IMR-90 (cell line): ENCODE measurements around the gene DND1. TPM values are rescaled to one million over a fixed set of nuclear protein-coding genes. Genes with fewer than 3 reads are reported as not detected.

ENCODE experiments used
- ATAC-seq: fragments of 200-7000 bp; cut with Tn5 transposase; 2 replicates; pipeline ENCODE4 v1.9.1; 2020; ENCODE audit warnings: low read depth, mild to moderate bottlenecking, moderate library complexity
- BruUV-seq: library from RNA; stranded (reverse); fragments of 400-500 nt; replicated peaks from 2 replicates; lab custom pipeline; 2021; lab: Mats Ljungman, UMichigan
- CTCF ChIA-PET: fragments of 300-600 bp; formaldehyde crosslinking; extraction: SDS; loops from one replicate; lab custom pipeline; 2021; ENCODE audit warnings: antibody characterized with exemption; lab: Yijun Ruan, JAX
- POLR2A ChIA-PET: fragments of 300-600 bp; sonication (Branson Sonifier 250); formaldehyde crosslinking; loops from one replicate; lab custom pipeline; 2022; ENCODE audit warnings: antibody characterized with exemption; ENCODE audit not compliant: unreplicated experiment; lab: Charles Lee
- DNase-seq: peaks from one replicate; pipeline ENCODE4 v3.0.0; 2013
- H2AFZ ChIP-seq: replicated peaks from 2 replicates; pipeline ENCODE3; 2013; ENCODE audit warnings: low read length, mild to moderate bottlenecking; ENCODE audit not compliant: poor library complexity
- H2AK5ac ChIP-seq: 2 replicates; pipeline ENCODE4 v1.6.1; 2013; ENCODE audit warnings: low read depth, low read length, inconsistent platforms
- H2AK9ac ChIP-seq: replicated peaks from 2 replicates; pipeline ENCODE3; 2013; ENCODE audit warnings: mild to moderate bottlenecking, low read depth, low read length, moderate library complexity; ENCODE audit not compliant: poor library complexity
- H2BK120ac ChIP-seq: 2 replicates; pipeline ENCODE4 v1.6.1; 2013; ENCODE audit warnings: low read depth, low read length, inconsistent platforms
- H2BK15ac ChIP-seq: 3 replicates; pipeline ENCODE4 v1.6.1; 2013; ENCODE audit warnings: low read depth, low read length, inconsistent platforms
- H2BK20ac ChIP-seq: 2 replicates; pipeline ENCODE4 v1.6.1; 2013; ENCODE audit warnings: low read depth, mild to moderate bottlenecking, inconsistent platforms, low read length, moderate library complexity
- H2BK5ac ChIP-seq: 2 replicates; pipeline ENCODE4 v1.6.1; 2013; ENCODE audit warnings: mild to moderate bottlenecking, low read depth, low read length, inconsistent platforms; ENCODE audit not compliant: poor library complexity, severe bottlenecking
- H3K14ac ChIP-seq: replicated peaks from 2 replicates; pipeline ENCODE4 v1.6.1; 2013; ENCODE audit warnings: low read depth, low read length, inconsistent platforms
- H3K18ac ChIP-seq: 2 replicates; pipeline ENCODE4 v1.6.1; 2013; ENCODE audit warnings: low read depth, low read length, control low read depth
- H3K23ac ChIP-seq: 2 replicates; pipeline ENCODE4 v1.6.1; 2013; ENCODE audit warnings: low read depth, low read length, inconsistent platforms
- H3K27ac ChIP-seq: 2 replicates; pipeline ENCODE4 v1.5.1; 2013; ENCODE audit warnings: mild to moderate bottlenecking, control low read depth, low read length; ENCODE audit not compliant: insufficient read depth
- H3K27me3 ChIP-seq: 2 replicates; pipeline ENCODE4 v1.6.1; 2013; ENCODE audit warnings: low read length; ENCODE audit not compliant: control insufficient read depth, insufficient read depth
- H3K36me3 ChIP-seq: 2 replicates; pipeline ENCODE4 v1.6.1; 2013; ENCODE audit warnings: low read length, mixed read lengths; ENCODE audit not compliant: control insufficient read depth, insufficient read depth
- H3K4ac ChIP-seq: 2 replicates; pipeline ENCODE4 v1.6.1; 2013; ENCODE audit warnings: low read depth, low read length, inconsistent platforms
- H3K4me1 ChIP-seq: 2 replicates; pipeline ENCODE4 v1.6.1; 2013; ENCODE audit warnings: low read length, mixed read lengths; ENCODE audit not compliant: control insufficient read depth, insufficient read depth
- H3K4me2 ChIP-seq: 2 replicates; pipeline ENCODE4 v1.6.1; 2013; ENCODE audit warnings: low read depth, mild to moderate bottlenecking, control low read depth, low read length, moderate library complexity
- H3K4me3 ChIP-seq: 2 replicates; pipeline ENCODE4 v1.5.1; 2013; ENCODE audit warnings: low read depth, mild to moderate bottlenecking, control low read depth, low read length, moderate library complexity; ENCODE audit not compliant: insufficient read depth
- H3K56ac ChIP-seq: 2 replicates; pipeline ENCODE4 v1.6.1; 2013; ENCODE audit warnings: low read length, inconsistent platforms; ENCODE audit not compliant: insufficient read depth; ENCODE audit errors: extremely low read depth
- H3K79me1 ChIP-seq, 2 experiments: 2 replicates each; pipeline ENCODE4 v1.6.1; 2013; ENCODE audit warnings: low read length in 2 of 2, inconsistent platforms in 1 of 2, low read depth in 1 of 2
- H3K9ac ChIP-seq: 2 replicates; pipeline ENCODE4 v1.6.1; 2013; ENCODE audit warnings: low read depth, low read length, control low read depth
- H3K9me1 ChIP-seq: 2 replicates; pipeline ENCODE4 v1.6.1; 2013; ENCODE audit warnings: low read length, inconsistent platforms; ENCODE audit not compliant: insufficient read depth
- H3K9me3 ChIP-seq: 2 replicates; pipeline ENCODE4 v1.6.1; 2013; ENCODE audit warnings: low read length; ENCODE audit not compliant: control insufficient read depth, insufficient read depth
- H4K20me1 ChIP-seq: 2 replicates; pipeline ENCODE4 v1.6.1; 2013; ENCODE audit warnings: low read length, inconsistent platforms; ENCODE audit not compliant: insufficient read depth
- H4K5ac ChIP-seq: 2 replicates; pipeline ENCODE4 v1.6.1; 2013; ENCODE audit warnings: mild to moderate bottlenecking, low read depth, low read length, control low read depth
- H4K8ac ChIP-seq, 2 experiments: 2 replicates each; pipeline ENCODE4 v1.6.1; 2013; ENCODE audit warnings: low read depth in 2 of 2, low read length in 2 of 2, control low read depth in 1 of 2, inconsistent platforms in 1 of 2
- H4K91ac ChIP-seq: 2 replicates; pipeline ENCODE4 v1.6.1; 2013; ENCODE audit warnings: low read depth, low read length, inconsistent platforms; ENCODE audit not compliant: insufficient read depth
- CEBPB ChIP-seq: IDR thresholded peaks from 2 replicates; pipeline ENCODE4 v1.6.1; 2012; ENCODE audit warnings: low read depth, low read length, improper control_type of control experiment
- CTCF ChIP-seq: conservative IDR thresholded peaks from 2 replicates; pipeline ENCODE4 v1.5.1; 2012; ENCODE audit warnings: mild to moderate bottlenecking, low read depth, low read length, improper control_type of control experiment
- WGBS, 2 experiments: methylation state at CpG; one replicate each; pipeline versions ENCODE4 v1.1.5 to v1.1.7; 2013; ENCODE audit warnings: missing lambda C conversion rate in 2 of 2; ENCODE audit not compliant: insufficient read length in 1 of 2; ENCODE audit errors: extremely low coverage in 2 of 2; 5-methylcytosine and 5-hydroxymethylcytosine counted together
- dilution Hi-C: fragments of 300-500 bp; cut with HindIII; formaldehyde crosslinking; loops from one replicate; pipeline ENCODE4 v1.14.3; 2018; ENCODE audit warnings: low sequenced_read_pairs; ENCODE audit not compliant: unreplicated experiment
- in situ Hi-C: fragments of 300-500 bp; cut with MboI; formaldehyde crosslinking; loops from 3 replicates; pipeline ENCODE4 v1.14.3; 2019; ENCODE audit warnings: low sequenced_read_pairs, inconsistent platforms, mixed read lengths
- intact Hi-C: fragments of 100-400 bp; cut with micrococcal nuclease; formaldehyde crosslinking; loops from 2 replicates; pipeline ENCODE4 v1.10.0; 2022
- polyA plus RNA-seq, 3 experiments: library from polyadenylated mRNA; depleted of rRNA; stranded (reverse); fragments of >200 nt; gene quantifications; 2 replicates each; pipeline ENCODE4 v1.2.3, GENCODE V29; 2012; ENCODE audit warnings: low replicate concordance in 1 of 3
- total RNA-seq: library from RNA; depleted of rRNA; stranded (reverse); fragments of >200 nt; gene quantifications from 2 replicates; pipeline ENCODE4 v1.2.3, GENCODE V29; 2012

DND1 gene
- total and polyA plus RNA-seq, 2 of the 4 experiments (the other 2 are of a cell fraction) = under 0.01 to 0.67 TPM

- no peak within 1 kb of the TSS for H2BK120ac ChIP-seq
- H4K20me1 ChIP-seq = no peaks in the 10 kb centered on the region
- no TSS peak for BruUV-seq
- no peaks in the 10 kb centered on the region; the same call in 1 of the 2 replicates for H3K9me3 ChIP-seq
- H3K14ac ChIP-seq = no peak within 1 kb of the TSS; the same call in 1 of the 2 replicates
- H2BK20ac ChIP-seq = no peak within 1 kb of the TSS
- H2AFZ ChIP-seq = peak within 1 kb of the TSS; percentile 95
- H3K4me1 ChIP-seq = peaks cover 5% of the 10 kb centered on the region; the same call in 1 of the 2 replicates
- no peak within 1 kb of the TSS for H3K18ac ChIP-seq
- H2AK9ac ChIP-seq = peak within 1 kb of the TSS; percentile 58
- intact Hi-C loops (loop anchor here (10.0 kb wide), 1 partner anchor 388 kb away; no protein-coding TSS in a partner anchor), in situ Hi-C loops (no loop called here), dilution Hi-C loops (no loop called here)
- H4K5ac ChIP-seq = no peak within 1 kb of the TSS
- H3K23ac ChIP-seq = peak within 1 kb of the TSS; percentile 60
- H3K27me3 ChIP-seq = peaks cover 16% of the 10 kb centered on the region
- ATAC-seq = peak; percentile 62
- H2AK5ac ChIP-seq = no peak within 1 kb of the TSS
- H4K8ac ChIP-seq = no peak within 1 kb of the TSS
- H3K4me3 ChIP-seq = peak within 1 kb of the TSS; percentile 30
- no peak within 1 kb of the TSS for H3K4ac ChIP-seq
- ChIA-PET CTCF (interaction anchor here (0.5 to 1.0 kb wide), 3 partner anchors 85 to 260 kb away, joined by 3 to 4 read pairs (median 3); partner anchors contain the start of gene EIF4EBP3), POLR2A (no interaction called here)
- H3K56ac ChIP-seq = no peak within 1 kb of the TSS
- peak within 1 kb of the TSS; percentile 71 for H3K4me2 ChIP-seq
- no peak within 1 kb of the TSS for H3K9ac ChIP-seq
- TF ChIP-seq CEBPB (no peak), CTCF (0 out of 2 replicates have a peak, but pooled peaks have one; percentile 3)
- no CpG with 5 or more reads among the region's 16 CpGs for WGBS, 2 experiments
- no peak within 1 kb of the TSS for H4K91ac ChIP-seq
- H3K9me1 ChIP-seq = no peaks in the 10 kb centered on the region
- no peaks in the 10 kb centered on the region for H3K36me3 ChIP-seq
- no peaks in the 10 kb centered on the region for H3K79me1 ChIP-seq
- no peak within 1 kb of the TSS for H2BK5ac ChIP-seq
- H2BK15ac ChIP-seq = no peak within 1 kb of the TSS
- H3K27ac ChIP-seq = no peak within 1 kb of the TSS
- DNase-seq = no peak
These were observed 40.3 kb downstream of the DND1 start, which contains the start of gene CD14 for GRCh38 chr5:140633021-140633471. TSS of gene CD14 (minus strand) at chr5:140633175. CDS start at chr5:140633071, 104 bp downstream.
